K562 (cell line): ENCODE data around the gene BIRC5. TPM values are rescaled to one million over a fixed set of nuclear protein-coding genes. Genes with fewer than 3 reads are reported as not detected.
A peak's percentile ranks its signal among the peaks of the same experiment; 100 is the strongest.

Source experiments
- DEAF1 ChIP-seq: fragments of 450-650 bp; formaldehyde crosslinking; IDR thresholded peaks from 2 replicates; pipeline ENCODE4 v1.4.0; 2020; ENCODE audit warnings: mild to moderate bottlenecking, moderate library complexity
- E2F1 ChIP-seq: sonication (generic); formaldehyde crosslinking; IDR thresholded peaks from 2 replicates; pipeline ENCODE4 v1.8.1; 2023; ENCODE audit warnings: mild to moderate bottlenecking, missing genetic modification reagents, moderate library complexity
- EP400 ChIP-seq: fragments of 450-650 bp; IDR thresholded peaks from 2 replicates; pipeline ENCODE4 v1.6.1; 2017; ENCODE audit warnings: antibody characterized with exemption, mild to moderate bottlenecking, moderate library complexity
- ETV5 ChIP-seq: sonication (generic); formaldehyde crosslinking; IDR thresholded peaks from 2 replicates; pipeline ENCODE4 v1.4.0; 2020; ENCODE audit warnings: low read depth, mild to moderate bottlenecking, missing genetic modification reagents
- GTF2E2 ChIP-seq: fragments of 200-800 bp; sonication (Bioruptor generic); IDR thresholded peaks from 2 replicates; pipeline ENCODE4 v1.6.1; 2016; ENCODE audit warnings: missing genetic modification characterization, missing compliant biosample characterization
- HCFC1 ChIP-seq: IDR thresholded peaks from 2 replicates; pipeline ENCODE4 v1.6.1; 2012; ENCODE audit warnings: low read depth, low read length, improper control_type of control experiment
- HMG20A ChIP-seq: fragments of 450-650 bp; formaldehyde crosslinking; conservative IDR thresholded peaks from 2 replicates; pipeline ENCODE4 v1.4.0; 2020; ENCODE audit warnings: mild to moderate bottlenecking, mixed read lengths
- ID3 ChIP-seq, 2 experiments: fragments of 250-450 bp in 1 of 2; fragments of 450-650 bp in 1 of 2; sonication (Bioruptor Pico) in 1 of 2; IDR thresholded peaks; 2 replicates each; pipeline versions ENCODE4 v1.6.1 to v1.8.0; 2016 to 2021; ENCODE audit warnings: mild to moderate bottlenecking in 2 of 2, moderate library complexity in 2 of 2, missing compliant biosample characterization in 1 of 2, missing genetic modification characterization in 1 of 2
- KLF6 ChIP-seq: fragments of 250-450 bp; sonication (Bioruptor Pico); IDR thresholded peaks from 2 replicates; pipeline ENCODE4 v1.4.0; 2020; ENCODE audit warnings: mild to moderate bottlenecking, moderate library complexity, borderline replicate concordance
- MCM2 ChIP-seq: fragments of 450-650 bp; IDR thresholded peaks from 2 replicates; pipeline ENCODE4 v1.6.1; 2017; ENCODE audit warnings: low read depth, mild to moderate bottlenecking
- NCOA2 ChIP-seq, 2 experiments: fragments of 450-650 bp; IDR thresholded peaks; 2 replicates each; pipeline ENCODE4 v1.6.1; 2018; ENCODE audit warnings: mild to moderate bottlenecking in 2 of 2, moderate library complexity in 1 of 2; ENCODE audit not compliant: partially characterized antibody in 2 of 2
- POLR2AphosphoS5 ChIP-seq: IDR thresholded peaks from 2 replicates; pipeline ENCODE4 v1.6.1; 2011; ENCODE audit warnings: mild to moderate bottlenecking, low read depth, low read length, moderate library complexity; ENCODE audit not compliant: control insufficient read depth, insufficient read depth
- RHOXF2B ChIP-seq: fragments of 250-450 bp; sonication (Bioruptor Pico); conservative IDR thresholded peaks from 2 replicates; pipeline ENCODE4 v1.5.1; 2021
- SMAD2 ChIP-seq: fragments of 150-350 bp; IDR thresholded peaks from 2 replicates; pipeline ENCODE4 v1.6.1; 2014; ENCODE audit warnings: low read depth, mild to moderate bottlenecking, low read length
- TAL1 ChIP-seq: fragments of 450-650 bp; IDR thresholded peaks from 2 replicates; pipeline ENCODE4 v1.6.1; 2016; ENCODE audit warnings: mild to moderate bottlenecking
- USF1 ChIP-seq: sonication (generic); formaldehyde crosslinking; IDR thresholded peaks from 2 replicates; pipeline ENCODE4 v1.9.0; 2022; ENCODE audit warnings: mild to moderate bottlenecking, missing genetic modification reagents
- YY1 ChIP-seq, 3 experiments: IDR thresholded peaks; 2 replicates each; pipeline ENCODE4 v1.6.1; 2011; ENCODE audit warnings: low read length in 2 of 3, mild to moderate bottlenecking in 2 of 3, moderate library complexity in 2 of 3, borderline replicate concordance in 1 of 3, control low read depth in 1 of 3, low read depth in 1 of 3; ENCODE audit not compliant: insufficient read depth in 3 of 3, insufficient replicate concordance in 2 of 3, control insufficient read depth in 1 of 3, insufficient read length in 1 of 3; ENCODE audit errors: extremely low read depth in 1 of 3
- ZBTB12 ChIP-seq: fragments of 250-450 bp; sonication (Bioruptor Pico); IDR thresholded peaks from 2 replicates; pipeline ENCODE4 v1.4.0; 2020
- ZNF143 ChIP-seq: sonication (generic); formaldehyde crosslinking; IDR thresholded peaks from 2 replicates; pipeline ENCODE4 v1.9.0; 2022; ENCODE audit warnings: mild to moderate bottlenecking, missing genetic modification reagents
- ZNF165 ChIP-seq: fragments of 250-450 bp; sonication (Bioruptor Pico); IDR thresholded peaks from 2 replicates; pipeline ENCODE4 v1.4.0; 2020; ENCODE audit warnings: borderline replicate concordance
- ZNF197 ChIP-seq: fragments of 200-800 bp; sonication (Bioruptor generic); IDR thresholded peaks from 2 replicates; pipeline ENCODE4 v1.6.1; 2016; ENCODE audit warnings: low read depth, missing genetic modification characterization, missing compliant biosample characterization
- ZNF253 ChIP-seq: fragments of 250-450 bp; sonication (Bioruptor Pico); conservative IDR thresholded peaks from 2 replicates; pipeline ENCODE4 v1.6.1; 2021; ENCODE audit warnings: mild to moderate bottlenecking
- polyA plus RNA-seq, 8 experiments: library from polyadenylated mRNA; depleted of rRNA in 4 of 8; stranded (reverse) in 5 of 8; unstranded in 3 of 8; fragments of >200 nt; fragmentation: Nextera tagmentation in 2 of 8; fragmentation: Illumina TruSeq in 1 of 8; extraction: Ambion mirVana in 2 of 8; extraction: Trizol in 1 of 8; gene quantifications; 2 replicates each; pipeline versions ENCODE4 v1.2.1 to v1.2.3, GENCODE V29; 2011 to 2014; ENCODE audit warnings: inconsistent platforms in 1 of 8, missing spikeins in 1 of 8
- total RNA-seq, 7 experiments: library from RNA; depleted of rRNA in 6 of 7; stranded (reverse); fragments of >200 nt in 6 of 7; fragmentation: Illumina TruSeq in 2 of 7; extraction: Trizol in 2 of 7; gene quantifications; 2 replicates each; pipeline versions ENCODE4 v1.2.1 to v1.2.3, GENCODE V29; 2011 to 2021; ENCODE audit warnings: low replicate concordance in 1 of 7

BIRC5 gene
- total and polyA plus RNA-seq, 9 of the 15 experiments (the other 6 are each of a cell fraction or from before 2014, with no cell fraction given), result 64.4 to 140 (median 101) TPM

GRCh38 chr17:78263063-78263735 lies 49.1 kb downstream of the BIRC5 start (continued):
- TF ChIP-seq RHOXF2B (CRISPR knock-in tag), result no peak
- TF ChIP-seq ZNF143 (CRISPR knock-in tag), result no peak
- TF ChIP-seq ZNF253 (CRISPR knock-in tag), result no peak
- no peak for TF ChIP-seq SMAD2
- TF ChIP-seq E2F1 (CRISPR knock-in tag), result no peak
- TF ChIP-seq NCOA2 (IDR thresholded peaks at IDR 0.05; ENCODE audit: partially characterized antibody in 2 of 2), result no peak
- no peak for TF ChIP-seq HCFC1
- TF ChIP-seq ETV5, result peak; percentile 97
- TF ChIP-seq ZBTB12 (CRISPR knock-in tag), result no peak; the same call in none of the 2 replicates
- 0 out of 2 replicates have a peak, but pooled peaks have one; percentile 28 for TF ChIP-seq GTF2E2 (tag)
- TF ChIP-seq MCM2, result no peak
- TF ChIP-seq ZNF197 (CRISPR knock-in tag), result peak; percentile 49; the same call in 1 of the 2 replicates
- TF ChIP-seq DEAF1 (CRISPR knock-in tag), result no peak
- peak; percentile 60; the same call in 1 of the 2 replicates for TF ChIP-seq USF1 (CRISPR knock-in tag)
- TF ChIP-seq TAL1, result no peak
- no peak for TF ChIP-seq ID3 (CRISPR knock-in tag; IDR thresholded peaks at IDR 0.05)
- peak; percentile 71 for TF ChIP-seq ID3 (tag; IDR thresholded peaks at IDR 0.05)
- no peak for TF ChIP-seq HMG20A
- TF ChIP-seq YY1 (IDR thresholded peaks at IDR 0.05; ENCODE audit: borderline replicate concordance in 1 of 3, control insufficient read depth in 1 of 3, extremely low read depth in 1 of 3, insufficient read depth in 3 of 3, insufficient read length in 1 of 3, insufficient replicate concordance in 2 of 3, low read depth in 1 of 3, low read length in 2 of 3), result peak in 2 of 3 experiments; percentile 53 to 54
- TF ChIP-seq POLR2AphosphoS5, result peak; percentile 34; the same call in 1 of the 2 replicates
- TF ChIP-seq KLF6 (CRISPR knock-in tag), result peak; percentile 9; the same call in 1 of the 2 replicates
- 0 out of 2 replicates have a peak, but pooled peaks have one; percentile 7 for TF ChIP-seq ZNF165 (CRISPR knock-in tag)
- peak; percentile 72 for TF ChIP-seq EP400
